ENCODE results near the gene SRGAP3.

The SRGAP3 gene

GRCh38 chr3:8985876-8986275 is 263.6 kb downstream of the SRGAP3 start:
- TF ChIP-seq ZNF274 (IDR thresholded peaks at IDR 0.05; ENCODE audit: low read depth, low read length) = no peak

GRCh38 chr3:8985411-8985831 is 264.0 kb downstream of the SRGAP3 start:
- no peak for TF ChIP-seq ZNF274 (IDR thresholded peaks at IDR 0.05; ENCODE audit: low read depth, low read length)
- H3K4me3 ChIP-seq (ENCODE audit: low read length) = no peak overlapping the region

More at GRCh38 chr3:8985876-8986275, 263.6 kb downstream of the SRGAP3 start:
- H3K4me3 ChIP-seq (ENCODE audit: low read length) = no peak overlapping the region

- no peak for TF ChIP-seq ZNF274 (IDR thresholded peaks at IDR 0.05; ENCODE audit: low read depth, low read length)
Observed at GRCh38 chr3:8984526-8984925, 264.9 kb downstream of the SRGAP3 start.

GRCh38 chr3:8984081-8984480 is 265.4 kb downstream of the SRGAP3 start:
- H3K4me3 ChIP-seq (ENCODE audit: low read length) = no peak overlapping the region
- TF ChIP-seq ZNF274 (IDR thresholded peaks at IDR 0.05; ENCODE audit: low read depth, low read length) = no peak

More at GRCh38 chr3:8984526-8984925, 264.9 kb downstream of the SRGAP3 start:
- H3K4me3 ChIP-seq (ENCODE audit: low read length) = no peak overlapping the region

GRCh38 chr3:8983591-8983990 is 265.9 kb downstream of the SRGAP3 start:
- no peak for TF ChIP-seq ZNF274 (IDR thresholded peaks at IDR 0.05; ENCODE audit: low read depth, low read length)
- H3K4me3 ChIP-seq (ENCODE audit: low read length) = no peak overlapping the region

DNA sequence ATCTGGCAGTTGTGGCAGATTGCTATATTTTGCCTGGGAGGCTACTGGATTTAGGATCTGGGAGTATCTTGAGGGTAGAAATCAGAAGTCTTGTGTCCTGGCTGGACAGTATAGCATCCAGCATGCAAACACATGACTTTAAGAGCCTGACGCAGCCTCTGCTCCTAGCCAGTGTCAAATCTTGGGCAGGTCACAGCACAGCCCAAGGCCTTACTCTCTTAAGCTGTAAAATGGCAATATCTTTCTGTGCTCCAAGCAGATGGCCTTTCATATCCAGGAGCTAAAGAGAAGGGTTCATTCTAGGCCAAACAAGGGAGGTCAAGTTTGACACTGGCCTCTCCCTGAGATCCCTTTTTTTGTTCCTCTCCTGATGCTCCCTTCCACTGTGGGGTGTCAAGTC is 266.4 kb downstream of the SRGAP3 start:
- TF ChIP-seq ZNF274 (IDR thresholded peaks at IDR 0.05; ENCODE audit: low read depth, low read length) = no peak
- H3K4me3 ChIP-seq (ENCODE audit: low read length) = no peak overlapping the region

DNA sequence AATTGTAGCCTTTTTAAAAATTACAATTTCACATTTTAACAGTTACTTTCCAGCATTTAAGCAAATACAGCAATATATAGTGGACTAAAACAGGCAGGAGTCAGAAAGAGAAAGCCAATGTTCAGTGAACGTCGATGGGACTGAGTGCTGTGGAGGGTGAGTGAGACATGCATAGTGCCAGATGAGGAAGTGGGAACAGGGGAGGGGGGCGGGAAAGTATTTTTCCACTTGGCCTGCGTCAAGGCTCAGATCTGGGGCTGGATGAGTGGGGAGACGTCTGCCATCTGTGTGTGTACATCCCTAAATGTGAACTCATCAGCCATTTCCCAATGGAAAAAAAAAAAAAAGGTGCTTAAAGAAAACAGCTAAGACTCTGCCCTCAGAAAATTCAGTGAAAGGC is 266.9 kb downstream of the SRGAP3 start:
- H3K4me3 ChIP-seq (ENCODE audit: low read length) = no peak overlapping the region
- TF ChIP-seq ZNF274 (IDR thresholded peaks at IDR 0.05; ENCODE audit: low read depth, low read length) = no peak

- TF ChIP-seq ZNF274 (IDR thresholded peaks at IDR 0.05; ENCODE audit: low read depth, low read length) = no peak
- no peak overlapping the region for H3K4me3 ChIP-seq (ENCODE audit: low read length)
Observed at GRCh38 chr3:8981700-8982099, 267.7 kb downstream of the SRGAP3 start.

- no peak for TF ChIP-seq ZNF274 (IDR thresholded peaks at IDR 0.05; ENCODE audit: low read depth, low read length)
- H3K4me3 ChIP-seq (ENCODE audit: low read length) = no peak overlapping the region
Observed at GRCh38 chr3:8981296-8981695, 268.1 kb downstream of the SRGAP3 start.

DNA sequence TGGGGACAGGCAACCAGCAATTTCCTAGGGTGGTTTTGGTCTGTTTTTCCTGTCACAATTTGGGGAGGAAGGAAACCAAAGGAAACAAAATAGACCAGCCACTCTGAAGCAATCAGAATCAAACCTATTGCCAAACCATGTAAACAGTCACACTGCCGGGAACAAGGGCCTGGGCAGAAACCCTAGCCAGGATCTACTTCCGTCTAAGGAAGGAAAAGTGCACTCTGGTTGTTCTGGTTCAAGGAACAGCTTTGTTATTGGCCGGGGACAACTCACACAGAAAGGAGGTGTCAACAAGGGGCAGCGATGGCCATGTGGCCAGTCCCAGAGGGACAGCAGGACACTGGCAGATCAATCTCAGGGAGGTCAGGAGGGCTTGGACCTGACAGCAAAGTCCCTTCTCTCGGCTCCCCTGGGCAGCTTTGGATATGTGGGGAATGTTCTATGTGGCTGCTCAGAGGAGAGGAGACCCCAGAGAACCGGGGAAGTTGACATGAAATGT is 268.6 kb downstream of the SRGAP3 start:
- no peak for TF ChIP-seq ZNF274 (IDR thresholded peaks at IDR 0.05; ENCODE audit: low read depth, low read length)
- no peak overlapping the region for H3K4me3 ChIP-seq (ENCODE audit: low read length)

GRCh38 chr3:8979262-8979661 is 270.2 kb downstream of the SRGAP3 start:
- no peak for TF ChIP-seq ZNF274 (IDR thresholded peaks at IDR 0.05; ENCODE audit: low read depth, low read length)
- no peak overlapping the region for H3K4me3 ChIP-seq (ENCODE audit: low read length)

DNA sequence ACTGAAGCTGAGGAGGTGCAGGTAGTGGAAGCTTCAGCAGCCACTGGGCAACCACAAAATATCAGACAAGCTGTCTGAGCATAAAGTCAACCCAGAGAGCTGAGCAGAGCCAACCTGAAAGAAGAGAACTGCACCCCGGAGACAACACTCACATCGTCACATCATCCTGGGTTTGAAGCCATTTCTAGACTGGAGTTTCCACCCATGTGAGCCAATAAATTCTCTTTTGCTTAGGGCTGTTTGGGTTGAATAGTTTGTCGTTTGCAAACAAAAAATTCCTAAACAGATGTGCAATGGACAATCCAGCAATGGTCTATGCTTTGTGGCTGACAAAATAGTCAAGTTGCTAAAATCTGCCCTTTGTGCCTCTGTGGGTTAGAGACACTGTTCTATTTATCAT is 270.9 kb downstream of the SRGAP3 start:
- TF ChIP-seq ZNF274 (IDR thresholded peaks at IDR 0.05; ENCODE audit: low read depth, low read length) = no peak
- H3K4me3 ChIP-seq (ENCODE audit: low read length) = no peak overlapping the region

GRCh38 chr3:8976540-8977182 is 272.8 kb downstream of the SRGAP3 start:
- no peak overlapping the region for H3K4me3 ChIP-seq (ENCODE audit: low read length)
- no peak for TF ChIP-seq ZNF274 (IDR thresholded peaks at IDR 0.05; ENCODE audit: low read depth, low read length)

DNA sequence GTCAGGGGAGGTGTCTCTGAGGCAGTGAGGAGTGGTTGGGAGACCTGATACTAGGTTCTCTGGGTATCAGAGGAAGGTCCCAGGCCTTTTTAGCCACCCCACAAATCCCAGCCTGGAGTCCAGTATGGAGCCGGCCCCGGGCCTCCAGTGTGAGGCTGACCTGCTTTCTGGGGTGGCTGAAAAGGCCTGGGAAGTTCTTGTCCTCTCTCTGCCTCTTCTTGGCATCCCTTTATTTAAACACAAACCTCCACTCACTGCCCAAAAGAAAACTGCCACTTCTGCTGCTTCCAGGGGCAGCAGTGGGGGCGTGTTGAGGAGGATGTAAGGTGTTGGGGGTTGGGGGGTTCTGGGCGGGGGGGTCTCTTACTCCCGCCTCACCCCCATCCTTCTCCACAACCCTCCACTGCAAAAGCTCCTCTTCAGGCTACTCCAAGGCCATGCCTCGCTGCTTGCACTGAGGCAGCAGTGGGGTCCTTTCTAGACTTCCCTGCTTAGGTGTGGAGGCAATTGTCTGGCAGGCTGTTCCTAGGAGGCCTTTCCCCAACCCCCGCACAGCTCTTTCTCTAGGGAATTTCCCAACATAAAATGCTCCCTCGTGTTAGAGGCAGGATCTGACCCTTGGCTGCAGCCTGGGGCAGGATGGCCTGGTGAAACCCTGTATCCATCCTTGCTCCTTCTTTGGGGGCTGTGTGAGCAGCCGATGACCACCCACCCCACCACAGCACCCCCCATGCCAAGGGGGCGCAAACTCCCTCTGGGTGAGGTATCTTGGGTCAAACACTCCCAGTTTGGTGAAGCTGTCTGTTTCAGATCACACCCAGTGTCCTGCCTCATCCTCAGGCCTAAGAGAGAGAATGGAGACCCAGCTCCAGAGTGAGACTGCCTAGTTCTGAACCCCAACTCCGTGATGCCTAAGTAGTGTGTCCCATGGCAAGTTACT is 274.1 kb downstream of the SRGAP3 start:
- TF ChIP-seq ZNF274 (IDR thresholded peaks at IDR 0.05; ENCODE audit: low read depth, low read length) = no peak
- H3K4me3 ChIP-seq (ENCODE audit: low read length) = no peak overlapping the region

DNA sequence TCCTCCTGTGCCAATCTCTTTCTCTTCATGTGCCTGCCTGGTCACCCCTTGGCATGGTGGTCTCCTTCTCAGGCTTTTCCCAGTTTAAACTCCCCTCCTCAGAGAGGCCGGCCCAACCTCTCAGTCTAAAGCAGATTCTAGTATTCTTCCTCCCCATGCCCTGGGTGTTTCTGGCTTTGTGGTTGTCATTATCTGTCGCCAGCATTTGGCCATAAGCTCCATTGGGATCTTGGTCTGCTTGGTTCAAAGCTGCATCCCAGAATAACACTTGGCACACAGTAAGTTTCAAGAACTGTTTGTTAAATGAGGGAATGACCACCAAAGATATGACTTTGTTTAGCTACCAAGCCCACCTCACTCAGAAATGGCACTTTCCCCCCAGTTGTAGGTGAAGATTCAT is 275.0 kb downstream of the SRGAP3 start:
- TF ChIP-seq ZNF274 (IDR thresholded peaks at IDR 0.05; ENCODE audit: low read depth, low read length) = no peak
- H3K4me3 ChIP-seq (ENCODE audit: low read length) = no peak overlapping the region
